ENCODE results near the gene PRC1.
"Not testable (repeated sequence)": the region's sequence is repeated elsewhere in the genome, so short reads cannot be mapped to it uniquely, and the experiment has no call there.

The PRC1 gene

DNA sequence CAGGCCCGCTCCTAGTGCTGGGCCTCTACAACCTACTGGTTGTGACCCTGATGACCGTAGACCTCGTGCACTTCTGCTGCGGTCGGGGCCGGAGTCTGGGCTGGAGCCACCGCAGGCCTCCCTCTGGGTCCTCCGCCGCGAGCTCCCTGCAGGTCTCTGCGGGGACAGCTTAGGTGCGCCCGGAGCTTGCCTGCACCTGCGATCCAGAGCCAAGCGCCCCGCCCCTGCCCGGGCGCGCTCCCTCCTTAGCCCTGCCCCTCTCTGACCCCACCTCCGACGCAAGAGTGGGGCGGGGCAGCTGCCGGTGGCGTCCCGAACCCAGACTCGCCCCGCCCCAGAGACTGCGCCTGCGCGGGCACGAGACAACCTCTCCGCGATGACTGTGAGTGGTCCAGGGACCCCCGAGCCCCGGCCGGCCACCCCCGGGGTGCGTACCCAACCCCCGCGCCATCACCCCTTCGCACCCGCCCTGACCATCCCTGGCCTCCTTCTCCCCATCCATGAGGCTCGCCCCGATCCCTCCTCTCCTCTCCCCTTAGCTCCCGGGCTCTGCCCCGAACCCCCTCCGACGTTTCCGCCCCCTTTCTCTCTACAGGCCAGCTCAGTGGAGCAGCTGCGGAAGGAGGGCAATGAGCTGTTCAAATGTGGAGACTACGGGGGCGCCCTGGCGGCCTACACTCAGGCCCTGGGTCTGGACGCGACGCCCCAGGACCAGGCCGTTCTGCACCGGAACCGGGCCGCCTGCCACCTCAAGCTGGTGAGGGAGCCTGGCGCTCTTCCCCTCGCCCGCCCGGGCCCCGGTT, 59.2 kb downstream of the PRC1 start, which contains the start of gene UNC45A:
UNC45A (plus strand) TSS at position 337 of the 803 bp plus-strand sequence; CDS start at position 377, 40 bp downstream.
- peak; percentile 87 to 93 (median 91) for DNase-seq
- Histone ChIP-seq H3K9me3 (ENCODE audit: control insufficient read depth, low read length) (no peaks in the 10 kb centered on the region), H3K27me3 (replicated peaks; ENCODE audit: control insufficient read depth, insufficient read depth, low read length, poor library complexity, severe bottlenecking) (no peaks in the 10 kb centered on the region), H3K4me3 (ENCODE audit: insufficient read depth, low read depth, low read length, poor library complexity, severe bottlenecking) (peak within 1 kb of the TSS; percentile 71), H3K27ac (ENCODE audit: insufficient read depth, low read length, poor library complexity, severe bottlenecking) (peak within 1 kb of the TSS; percentile 79), H3K4me1 (ENCODE audit: control insufficient read depth, insufficient read depth, low read length, poor library complexity, severe bottlenecking) (peaks cover 42% of the 10 kb centered on the region), H3K36me3 (ENCODE audit: control insufficient read depth, insufficient read depth, low read length) (peaks cover 13% of the 10 kb centered on the region)

- Histone ChIP-seq H3K36me3 (ENCODE audit: control insufficient read depth, insufficient read depth, low read length) (peaks cover 6% of the 10 kb centered on the region), H3K4me1 (ENCODE audit: control insufficient read depth, insufficient read depth, low read length, poor library complexity, severe bottlenecking) (peaks cover 43% of the 10 kb centered on the region), H3K4me3 (ENCODE audit: insufficient read depth, low read depth, low read length, poor library complexity, severe bottlenecking) (peak overlapping the region; percentile 71), H3K27ac (ENCODE audit: insufficient read depth, low read length, poor library complexity, severe bottlenecking) (peak overlapping the region; percentile 79), H3K27me3 (replicated peaks; ENCODE audit: control insufficient read depth, insufficient read depth, low read length, poor library complexity, severe bottlenecking) (no peaks in the 10 kb centered on the region), H3K9me3 (ENCODE audit: control insufficient read depth, low read length) (no peaks in the 10 kb centered on the region)
- peak; percentile 60 to 77 (median 71) for DNase-seq
These were observed 59.9 kb downstream of the PRC1 start for GRCh38 chr15:90934256-90934948.

- no peak for DNase-seq
- Histone ChIP-seq H3K9me3 (ENCODE audit: control insufficient read depth, low read length) (no peaks in the 10 kb centered on the region), H3K4me3 (ENCODE audit: insufficient read depth, low read depth, low read length, poor library complexity, severe bottlenecking) (no peak overlapping the region), H3K27ac (ENCODE audit: insufficient read depth, low read length, poor library complexity, severe bottlenecking) (no peak overlapping the region), H3K4me1 (ENCODE audit: control insufficient read depth, insufficient read depth, low read length, poor library complexity, severe bottlenecking) (peaks cover 43% of the 10 kb centered on the region), H3K27me3 (replicated peaks; ENCODE audit: control insufficient read depth, insufficient read depth, low read length, poor library complexity, severe bottlenecking) (no peaks in the 10 kb centered on the region), H3K36me3 (ENCODE audit: control insufficient read depth, insufficient read depth, low read length) (peaks cover 2% of the 10 kb centered on the region)
These were observed 61.0 kb downstream of the PRC1 start for GRCh38 chr15:90933301-90933700.

DNA sequence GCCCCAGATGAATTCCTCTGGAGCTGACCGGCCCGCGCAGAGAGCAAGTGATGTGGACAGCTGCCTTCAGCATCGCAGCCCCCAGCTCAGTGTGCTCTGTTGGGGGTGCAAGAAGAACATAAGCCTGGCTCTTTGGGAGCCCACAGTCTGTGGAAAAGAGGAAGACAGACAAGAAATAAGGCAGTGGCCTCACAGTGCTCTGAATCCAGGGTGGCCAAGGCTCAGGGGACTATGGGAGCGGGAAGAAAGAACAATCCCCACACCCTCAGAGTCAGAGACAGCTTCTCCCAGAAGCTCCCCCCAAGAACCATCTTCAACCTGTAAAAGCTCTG, 61.7 kb downstream of the PRC1 start:
- Histone ChIP-seq H3K9me3 (ENCODE audit: control insufficient read depth, low read length) (no peaks in the 10 kb centered on the region), H3K4me1 (ENCODE audit: control insufficient read depth, insufficient read depth, low read length, poor library complexity, severe bottlenecking) (peaks cover 43% of the 10 kb centered on the region), H3K4me3 (ENCODE audit: insufficient read depth, low read depth, low read length, poor library complexity, severe bottlenecking) (peak overlapping the region; percentile 74), H3K27me3 (replicated peaks; ENCODE audit: control insufficient read depth, insufficient read depth, low read length, poor library complexity, severe bottlenecking) (no peaks in the 10 kb centered on the region), H3K36me3 (ENCODE audit: control insufficient read depth, insufficient read depth, low read length) (no peaks in the 10 kb centered on the region), H3K27ac (ENCODE audit: insufficient read depth, low read length, poor library complexity, severe bottlenecking) (peak overlapping the region; percentile 83)
- DNase-seq = no peak

- Histone ChIP-seq H3K27me3 (replicated peaks; ENCODE audit: control insufficient read depth, insufficient read depth, low read length, poor library complexity, severe bottlenecking) (no peaks in the 10 kb centered on the region), H3K27ac (ENCODE audit: insufficient read depth, low read length, poor library complexity, severe bottlenecking) (peak within 1 kb of the TSS; percentile 83), H3K9me3 (ENCODE audit: control insufficient read depth, low read length) (no peaks in the 10 kb centered on the region), H3K36me3 (ENCODE audit: control insufficient read depth, insufficient read depth, low read length) (no peaks in the 10 kb centered on the region), H3K4me1 (ENCODE audit: control insufficient read depth, insufficient read depth, low read length, poor library complexity, severe bottlenecking) (peaks cover 43% of the 10 kb centered on the region), H3K4me3 (ENCODE audit: insufficient read depth, low read depth, low read length, poor library complexity, severe bottlenecking) (peak within 1 kb of the TSS; percentile 74)
- peak; percentile 71 to 82 (median 76) for DNase-seq
These were observed 62.3 kb downstream of the PRC1 start, which contains the start of gene HDDC3 for GRCh38 chr15:90931828-90932659. Gene HDDC3 (minus strand): TSS chr15:90932549. CDS start chr15:90932540, 9 bp downstream.

DNA sequence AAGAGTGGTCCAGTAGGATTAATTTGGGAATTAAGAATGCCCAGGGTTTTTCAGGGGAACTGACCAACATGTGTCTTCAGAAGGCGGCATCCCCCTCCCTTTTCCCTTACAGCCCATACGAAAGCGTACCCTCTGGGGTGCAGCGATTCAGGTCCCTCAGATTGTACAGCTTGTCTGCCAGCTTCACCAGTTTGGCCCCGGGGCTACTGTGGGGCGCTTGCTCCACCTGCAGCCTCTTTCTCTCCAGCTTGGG, 62.8 kb downstream of the PRC1 start:
- peaks cover 43% of the 10 kb centered on the region for H3K4me1 ChIP-seq (ENCODE audit: control insufficient read depth, insufficient read depth, low read length, poor library complexity, severe bottlenecking)
- H3K4me3 ChIP-seq (ENCODE audit: insufficient read depth, low read depth, low read length, poor library complexity, severe bottlenecking) = peak overlapping the region; percentile 74
- H3K36me3 ChIP-seq (ENCODE audit: control insufficient read depth, insufficient read depth, low read length) = no peaks in the 10 kb centered on the region
- no peaks in the 10 kb centered on the region for H3K27me3 ChIP-seq (replicated peaks; ENCODE audit: control insufficient read depth, insufficient read depth, low read length, poor library complexity, severe bottlenecking)
- H3K9me3 ChIP-seq (ENCODE audit: control insufficient read depth, low read length) = no peaks in the 10 kb centered on the region
- no peak for DNase-seq
- peak overlapping the region; percentile 83 for H3K27ac ChIP-seq (ENCODE audit: insufficient read depth, low read length, poor library complexity, severe bottlenecking)

- DNase-seq = no peak
- Histone ChIP-seq H3K36me3 (ENCODE audit: control insufficient read depth, insufficient read depth, low read length) (no peaks in the 10 kb centered on the region), H3K4me1 (ENCODE audit: control insufficient read depth, insufficient read depth, low read length, poor library complexity, severe bottlenecking) (peaks cover 39% of the 10 kb centered on the region), H3K4me3 (ENCODE audit: insufficient read depth, low read depth, low read length, poor library complexity, severe bottlenecking) (peak overlapping the region; percentile 74), H3K9me3 (ENCODE audit: control insufficient read depth, low read length) (no peaks in the 10 kb centered on the region), H3K27me3 (replicated peaks; ENCODE audit: control insufficient read depth, insufficient read depth, low read length, poor library complexity, severe bottlenecking) (no peaks in the 10 kb centered on the region), H3K27ac (ENCODE audit: insufficient read depth, low read length, poor library complexity, severe bottlenecking) (peak overlapping the region; percentile 83)
These were observed 63.3 kb downstream of the PRC1 start for GRCh38 chr15:90930861-90931574.

- peaks cover 28% of the 10 kb centered on the region for H3K4me1 ChIP-seq (ENCODE audit: control insufficient read depth, insufficient read depth, low read length, poor library complexity, severe bottlenecking)
- no peaks in the 10 kb centered on the region for H3K9me3 ChIP-seq (ENCODE audit: control insufficient read depth, low read length)
- DNase-seq = no peak
These were observed 64.9 kb downstream of the PRC1 start for GRCh38 chr15:90929246-90930019.

GRCh38 chr15:90928106-90928505, 66.2 kb downstream of the PRC1 start:
- H3K4me1 ChIP-seq (ENCODE audit: control insufficient read depth, insufficient read depth, low read length, poor library complexity, severe bottlenecking) = peaks cover 21% of the 10 kb centered on the region
- H3K36me3 ChIP-seq (ENCODE audit: control insufficient read depth, insufficient read depth, low read length); H3K27ac ChIP-seq (ENCODE audit: insufficient read depth, low read length, poor library complexity, severe bottlenecking); H3K27me3 ChIP-seq (replicated peaks; ENCODE audit: control insufficient read depth, insufficient read depth, low read length, poor library complexity, severe bottlenecking); H3K9me3 ChIP-seq (ENCODE audit: control insufficient read depth, low read length); DNase-seq; H3K4me3 ChIP-seq (ENCODE audit: insufficient read depth, low read depth, low read length, poor library complexity, severe bottlenecking): not testable (repeated sequence)

More at GRCh38 chr15:90929246-90930019, 64.9 kb downstream of the PRC1 start:
- Histone ChIP-seq H3K36me3 (ENCODE audit: control insufficient read depth, insufficient read depth, low read length) (no peaks in the 10 kb centered on the region), H3K27me3 (replicated peaks; ENCODE audit: control insufficient read depth, insufficient read depth, low read length, poor library complexity, severe bottlenecking) (no peaks in the 10 kb centered on the region), H3K4me3 (ENCODE audit: insufficient read depth, low read depth, low read length, poor library complexity, severe bottlenecking) (peak overlapping the region; percentile 56), H3K27ac (ENCODE audit: insufficient read depth, low read length, poor library complexity, severe bottlenecking) (peak overlapping the region; percentile 83)
